Mammary epithelial cell (primary cell): Measurements from ENCODE around the gene ODAD3.

Experiments
- CTCF ChIP-seq, 2 donors: IDR thresholded peaks in 1 of 2; conservative IDR thresholded peaks in 1 of 2; 2 replicates each; pipeline ENCODE4 v1.5.1; 2011 to 2012; ENCODE audit warnings: inconsistent platforms in 2 of 2, low read length in 2 of 2, mild to moderate bottlenecking in 2 of 2, control low read depth in 1 of 2, low read depth in 1 of 2; ENCODE audit not compliant: insufficient read depth in 1 of 2; ENCODE audit errors: extremely low read depth in 1 of 2
- EZH2 ChIP-seq: IDR thresholded peaks from 2 replicates; pipeline ENCODE4 v1.6.1; 2012; ENCODE audit warnings: low read length, inconsistent platforms, borderline replicate concordance

GRCh38 chr19:11370744-11371143, 64.2 kb downstream of the ODAD3 start:
- TF ChIP-seq CTCF (conservative IDR thresholded peaks at IDR 0.05 in 1 of 2, IDR thresholded peaks at IDR 0.05 in 1 of 2; ENCODE audit: extremely low read depth in 1 of 2, insufficient read depth in 1 of 2, low read depth in 1 of 2, low read length in 2 of 2) (no peak), EZH2 (no peak)
